Measurements from ENCODE around the gene CHAT. TPM values are rescaled to one million over a fixed set of nuclear protein-coding genes. Genes with fewer than 3 reads are reported as not detected.

CHAT gene
- not detected in 2 replicates for total RNA-seq (2014; rRNA removed; shearing (Covaris generic))

GRCh38 chr10:49613882-49614241 lies at the start of gene CHAT:
TSS of gene CHAT (plus strand) at chr10:49614037. CDS start at chr10:49614190, 153 bp downstream.

GRCh38 chr10:49610114-49610457 lies 3.8 kb upstream of the CHAT start, which contains the start of gene SLC18A3:
TSS of gene SLC18A3 (plus strand) at chr10:49610310. CDS start at chr10:49610741, 431 bp downstream.

GRCh38 chr10:49679480-49679893 lies 65.7 kb downstream of the CHAT start, which contains the start of gene C10orf53:
TSS of gene C10orf53 (plus strand) at chr10:49679651. CDS start at chr10:49679698, 47 bp downstream.

Other genes starting within 250 kb of the CHAT start
- not detected in 2 replicates for gene DRGX, start 217.9 kb upstream of the CHAT start, total RNA-seq (2014; rRNA removed; shearing (Covaris generic))
- gene ERCC6, start 74.9 kb upstream of the CHAT start, total RNA-seq (2014; rRNA removed; shearing (Covaris generic)): 14.9 and 15.9 TPM in 2 replicates
- gene SLC18A3, start 3.7 kb upstream of the CHAT start, total RNA-seq (2014; rRNA removed; shearing (Covaris generic)): not detected in 2 replicates
- gene C10orf53, start 65.6 kb downstream of the CHAT start, total RNA-seq (2014; rRNA removed; shearing (Covaris generic)): not detected in 2 replicates
- gene OGDHL, start 148.3 kb downstream of the CHAT start, total RNA-seq (2014; rRNA removed; shearing (Covaris generic)): 2.7 and 3.0 TPM in 2 replicates

Data from A375 (cell line).